K562 (cell line): ENCODE measurements around the gene MPST. TPM values are rescaled to one million over a fixed set of nuclear protein-coding genes. Genes with fewer than 3 reads are reported as not detected.
A peak's percentile ranks its signal among the peaks of the same experiment; 100 is the strongest.

Source experiments
- ATAC-seq: fragments of 200-7000 bp; cut with Tn5 transposase; 3 replicates; pipeline ENCODE4 v1.9.1; 2020; ENCODE audit warnings: moderate library complexity
- BruUV-seq: library from RNA; stranded (reverse); fragments of 400-500 nt; replicated peaks from 2 replicates; lab custom pipeline; 2021; lab: Mats Ljungman, UMichigan
- CTCF ChIA-PET: fragments of 300-600 bp; formaldehyde crosslinking; extraction: SDS; loops from one replicate; lab custom pipeline; 2021; ENCODE audit warnings: low intra/inter-chr PET ratio; lab: Yijun Ruan, JAX
- POLR2A ChIA-PET: fragments of 300-600, 350-650 bp; sonication (Branson Sonifier 250); formaldehyde crosslinking; extraction: SDS; loops from one replicate; lab custom pipeline; 2021; ENCODE audit warnings: antibody characterized with exemption, inconsistent platforms; lab: Yijun Ruan, JAX
- DNase-seq, 4 experiments: peaks; one replicate each; pipeline versions ENCODE4 v3.0.0 to v3.0.0-alpha.2; 2011 to 2018; ENCODE audit warnings: low spot score in 3 of 4, mixed read lengths in 3 of 4; ENCODE audit errors: extremely low read depth in 1 of 4
- FAIRE-seq: peaks from 2 replicates; lab custom pipeline; 2011; peaks lifted over from hg19 to GRCh38; lab: Jason Lieb, UNC
- H2AFZ ChIP-seq: 2 replicates; pipeline ENCODE4 v1.6.0; 2011; ENCODE audit warnings: low read depth, low read length, control low read depth, inconsistent platforms
- H3K27ac ChIP-seq: fragments of 200-600 bp; 3 replicates; pipeline ENCODE4 v1.8.0; 2011; ENCODE audit warnings: low read depth, mild to moderate bottlenecking, control low read depth, inconsistent platforms, low read length, moderate library complexity, mixed read lengths; ENCODE audit errors: extremely low read depth
- H3K27me3 ChIP-seq, 2 experiments: fragments of 300-600 bp in 1 of 2; 2 replicates in 1 of 2; 3 replicates in 1 of 2; pipeline versions ENCODE4 v1.6.0 to v1.8.0; 2011; ENCODE audit warnings: inconsistent platforms in 2 of 2, low read length in 2 of 2, mild to moderate bottlenecking in 1 of 2, mixed read lengths in 1 of 2, moderate library complexity in 1 of 2; ENCODE audit not compliant: control insufficient read depth in 2 of 2, insufficient read depth in 2 of 2
- H3K36me3 ChIP-seq: fragments of 300-600 bp; 3 replicates; pipeline ENCODE4 v1.8.0; 2011; ENCODE audit warnings: mild to moderate bottlenecking, low read length, inconsistent platforms; ENCODE audit not compliant: control insufficient read depth, insufficient read depth
- H3K4me1 ChIP-seq, 2 experiments: fragments of 200-600 bp in 1 of 2; replicated peaks in 1 of 2; 2 replicates in 1 of 2; 3 replicates in 1 of 2; pipeline versions ENCODE4 v1.5.1 to v1.8.0; 2011; ENCODE audit warnings: inconsistent platforms in 2 of 2, low read length in 2 of 2, mild to moderate bottlenecking in 1 of 2, mixed read lengths in 1 of 2, moderate library complexity in 1 of 2; ENCODE audit not compliant: control insufficient read depth in 2 of 2, insufficient read depth in 2 of 2
- H3K4me2 ChIP-seq: 2 replicates; pipeline ENCODE4 v1.6.1; 2011; ENCODE audit warnings: low read length, control low read depth, inconsistent platforms, mixed read lengths; ENCODE audit not compliant: insufficient read depth
- H3K4me3 ChIP-seq: fragments of 200-600 bp; sonication (generic), shearing (Covaris generic); 2 replicates; pipeline ENCODE4 v1.5.1; 2016; ENCODE audit warnings: control low read depth, inconsistent platforms
- H3K79me2 ChIP-seq: fragments of 200-600 bp; 3 replicates; pipeline ENCODE4 v1.8.0; 2011; ENCODE audit warnings: low read length, inconsistent platforms; ENCODE audit not compliant: control insufficient read depth, insufficient read depth
- H3K9ac ChIP-seq, 2 experiments: 2 replicates each; pipeline versions ENCODE4 v1.6.0 to v1.6.1; 2011; ENCODE audit warnings: low read depth in 2 of 2, low read length in 2 of 2, control low read depth in 1 of 2, inconsistent platforms in 1 of 2, mild to moderate bottlenecking in 1 of 2, mixed read lengths in 1 of 2; ENCODE audit not compliant: insufficient read depth in 1 of 2
- H3K9me1 ChIP-seq: one replicate; pipeline ENCODE4 v1.6.0; 2011; ENCODE audit warnings: inconsistent platforms, mild to moderate bottlenecking, low read length, moderate library complexity; ENCODE audit not compliant: control insufficient read depth, insufficient read depth
- H3K9me3 ChIP-seq: replicated peaks from 2 replicates; pipeline ENCODE4 v1.5.1; 2011; ENCODE audit warnings: low read depth, low read length, inconsistent platforms; ENCODE audit not compliant: control insufficient read depth, insufficient read depth
- H4K20me1 ChIP-seq: replicated peaks from 2 replicates; pipeline ENCODE4 v1.6.1; 2011; ENCODE audit warnings: low read length, inconsistent platforms, mixed read lengths; ENCODE audit not compliant: control insufficient read depth, insufficient read depth
- CEBPB ChIP-seq: fragments of 450-650 bp; IDR thresholded peaks from 2 replicates; pipeline ENCODE4 v1.6.1; 2016; ENCODE audit warnings: missing genetic modification characterization, missing compliant biosample characterization
- HMG20A ChIP-seq: fragments of 450-650 bp; formaldehyde crosslinking; conservative IDR thresholded peaks from 2 replicates; pipeline ENCODE4 v1.4.0; 2020; ENCODE audit warnings: mild to moderate bottlenecking, mixed read lengths
- HSF4 ChIP-seq: fragments of 250-450 bp; sonication (Bioruptor Pico); IDR thresholded peaks from 2 replicates; pipeline ENCODE4 v2.1.2; 2022; ENCODE audit warnings: mild to moderate bottlenecking, moderate library complexity, borderline replicate concordance
- ILF3 ChIP-seq: fragments of 450-650 bp; IDR thresholded peaks from 2 replicates; pipeline ENCODE4 v1.6.1; 2018; ENCODE audit warnings: antibody characterized with exemption, mild to moderate bottlenecking, moderate library complexity, borderline replicate concordance
- IRF1 ChIP-seq: sonication (generic); formaldehyde crosslinking; IDR thresholded peaks from 2 replicates; pipeline ENCODE4 v1.8.0; 2022; ENCODE audit warnings: missing genetic modification reagents, mild to moderate bottlenecking, borderline replicate concordance
- PBX2 ChIP-seq, 2 experiments: IDR thresholded peaks in 1 of 2; conservative IDR thresholded peaks in 1 of 2; 2 replicates each; pipeline ENCODE4 v1.6.1; 2016; ENCODE audit warnings: low read depth in 2 of 2, mild to moderate bottlenecking in 1 of 2, missing compliant biosample characterization in 1 of 2, missing genetic modification characterization in 1 of 2, moderate library complexity in 1 of 2
- POLR2A ChIP-seq: fragments of 450-650 bp; conservative IDR thresholded peaks from 2 replicates; pipeline ENCODE4 v1.6.1; 2016
- SMC3 ChIP-seq: conservative IDR thresholded peaks from 2 replicates; pipeline ENCODE4 v1.6.1; 2011; ENCODE audit warnings: low read depth, low read length, improper control_type of control experiment; ENCODE audit not compliant: insufficient read depth
- SNIP1 ChIP-seq: fragments of 450-650 bp; IDR thresholded peaks from 2 replicates; pipeline ENCODE4 v1.7.1; 2017; ENCODE audit warnings: low read depth, mild to moderate bottlenecking
- USF2 ChIP-seq: sonication (generic); formaldehyde crosslinking; IDR thresholded peaks from 2 replicates; pipeline ENCODE4 v1.5.0; 2020; ENCODE audit warnings: missing genetic modification reagents
- ZNF232 ChIP-seq: sonication (generic); formaldehyde crosslinking; IDR thresholded peaks from 2 replicates; pipeline ENCODE4 v1.8.0; 2022; ENCODE audit warnings: mild to moderate bottlenecking, missing genetic modification reagents
- ZNF274 ChIP-seq: IDR thresholded peaks from 2 replicates; pipeline ENCODE4 v1.6.1; 2011; ENCODE audit warnings: low read depth, mild to moderate bottlenecking, low read length, moderate library complexity, borderline replicate concordance
- WGBS: fragments of 100-300 bp; shearing (Covaris generic); methylation state at CpG from one replicate; pipeline ENCODE4 v1.1.6; 2016; ENCODE audit warnings: low coverage, mixed read lengths; ENCODE audit not compliant: insufficient coverage; ENCODE audit errors: missing lambda C conversion rate; 5-methylcytosine and 5-hydroxymethylcytosine counted together
- in situ Hi-C: fragments of 300-500 bp; cut with MboI; formaldehyde crosslinking; loops from 4 replicates; pipeline ENCODE4 v1.15.0; 2018; ENCODE audit warnings: inconsistent platforms, mixed read lengths
- intact Hi-C: fragments of 100-400 bp; cut with micrococcal nuclease; formaldehyde crosslinking; loops from 2 replicates; pipeline ENCODE4 v1.14.2; 2022
- polyA plus RNA-seq, 8 experiments: library from polyadenylated mRNA; depleted of rRNA in 4 of 8; stranded (reverse) in 5 of 8; unstranded in 3 of 8; fragments of >200 nt; fragmentation: Nextera tagmentation in 2 of 8; fragmentation: Illumina TruSeq in 1 of 8; extraction: Ambion mirVana in 2 of 8; extraction: Trizol in 1 of 8; gene quantifications; 2 replicates each; pipeline versions ENCODE4 v1.2.1 to v1.2.3, GENCODE V29; 2011 to 2014; ENCODE audit warnings: inconsistent platforms in 1 of 8, missing spikeins in 1 of 8
- total RNA-seq, 7 experiments: library from RNA; depleted of rRNA in 6 of 7; stranded (reverse); fragments of >200 nt in 6 of 7; fragmentation: Illumina TruSeq in 2 of 7; extraction: Trizol in 2 of 7; gene quantifications; 2 replicates each; pipeline versions ENCODE4 v1.2.1 to v1.2.3, GENCODE V29; 2011 to 2021; ENCODE audit warnings: low replicate concordance in 1 of 7

MPST gene
- total and polyA plus RNA-seq, 9 of the 15 experiments (the other 6 are each of a cell fraction or from before 2014, with no cell fraction given): 0.65 to 104 (median 24.3) TPM

- TF ChIP-seq ZNF232 (no peak), HSF4 (CRISPR knock-in tag) (no peak), CEBPB (tag) (no peak), USF2 (CRISPR knock-in tag) (no peak), POLR2A (no peak), SNIP1 (no peak)
These were observed 20.8 kb upstream of the MPST start (continued) for GRCh38 chr22:36998620-36999351.

GRCh38 chr22:36999463-36999862, 20.1 kb upstream of the MPST start:
- Histone ChIP-seq H3K36me3 (no peaks in the 10 kb centered on the region), H3K27me3 (no peaks in the 10 kb centered on the region; a peak in 1 of 5 replicates), H3K4me1 (peaks cover 2 to 8% of the 10 kb centered on the region in 2 experiments; a peak in 3 of 5 replicates), H3K4me3 (no peak overlapping the region), H4K20me1 (no peaks in the 10 kb centered on the region), H3K9me3 (no peaks in the 10 kb centered on the region), H2AFZ (no peak overlapping the region), H3K9me1 (no peaks in the 10 kb centered on the region), H3K27ac (no peak overlapping the region), H3K4me2 (no peak overlapping the region), H3K79me2 (no peaks in the 10 kb centered on the region), H3K9ac (no peak overlapping the region)
- BruUV-seq: no TSS peak
- 5% methylated on average over 3 of the region's 4 CpGs for WGBS
- ChIA-PET CTCF (interaction anchor here (0.6 kb wide), 1 partner anchor 172 kb away, joined by 3 read pairs; no protein-coding TSS in a partner anchor), POLR2A (interaction anchor here (0.8 kb wide), 1 partner anchor 17 kb away, joined by 3 read pairs; no protein-coding TSS in a partner anchor)
- peak in 1 of 4 experiments; percentile 23 for DNase-seq
- TF ChIP-seq SMC3 (no peak), IRF1 (no peak), ZNF274 (no peak), ILF3 (no peak), PBX2 (CRISPR knock-in tag; IDR thresholded peaks at IDR 0.05; ENCODE audit: low read depth) (no peak), PBX2 (tag; conservative IDR thresholded peaks at IDR 0.05; ENCODE audit: low read depth) (no peak), HMG20A (CRISPR knock-in tag) (no peak)
- ATAC-seq: no peak
- FAIRE-seq: no peak
- intact Hi-C loops: no loop called here
- in situ Hi-C loops: no loop called here
